HepG2 (cell line): ENCODE measurements around the gene MAPK6. TPM values are rescaled to one million over a fixed set of nuclear protein-coding genes. Genes with fewer than 3 reads are reported as not detected.

Source experiments
- ATAC-seq: fragments of 200-7000 bp; cut with Tn5 transposase; 3 replicates; pipeline ENCODE4 v1.9.1; 2020; ENCODE audit warnings: mild to moderate bottlenecking, moderate library complexity
- BruUV-seq: library from RNA; stranded (reverse); fragments of 400-500 nt; replicated peaks from 2 replicates; lab custom pipeline; 2021; lab: Mats Ljungman, UMichigan
- CTCF ChIA-PET: fragments of 300-600 bp; formaldehyde crosslinking; extraction: SDS; loops from one replicate; lab custom pipeline; 2021; ENCODE audit warnings: low total read pairs, inconsistent platforms, low intra/inter-chr PET ratio; lab: Yijun Ruan, JAX
- POLR2A ChIA-PET: fragments of 350-600 bp; sonication (Branson Sonifier 250); formaldehyde crosslinking; loops from one replicate; lab custom pipeline; 2020; ENCODE audit warnings: antibody characterized with exemption, inconsistent platforms; lab: Yijun Ruan, JAX
- DNase-seq: peaks from one replicate; pipeline ENCODE4 v3.0.0-alpha.2; 2015; ENCODE audit warnings: low spot score
- FAIRE-seq: peaks from 3 replicates; lab custom pipeline; 2011; peaks lifted over from hg19 to GRCh38; lab: Jason Lieb, UNC
- H2AFZ ChIP-seq: one replicate; pipeline ENCODE4 v1.6.1; 2011; ENCODE audit warnings: low read length, inconsistent platforms
- H3K27ac ChIP-seq: fragments of 300-600 bp; 3 replicates; pipeline ENCODE4 v1.8.0; 2011; ENCODE audit warnings: mixed run types, mild to moderate bottlenecking, mixed read lengths, low read length, inconsistent platforms; ENCODE audit not compliant: insufficient read depth; ENCODE audit errors: extremely low read length
- H3K27me3 ChIP-seq, 2 experiments: fragments of 200-600 bp in 1 of 2; 2 replicates in 1 of 2; 3 replicates in 1 of 2; pipeline versions ENCODE4 v1.6.0 to v1.8.0; 2011; ENCODE audit warnings: low read length in 2 of 2, mild to moderate bottlenecking in 2 of 2, moderate library complexity in 2 of 2, inconsistent platforms in 1 of 2; ENCODE audit not compliant: insufficient read depth in 2 of 2, control insufficient read depth in 1 of 2
- H3K36me3 ChIP-seq, 2 experiments: fragments of 200-600 bp in 1 of 2; replicated peaks in 1 of 2; 2 replicates in 1 of 2; 3 replicates in 1 of 2; pipeline versions ENCODE4 v1.5.1 to v1.8.0; 2011; ENCODE audit warnings: low read length in 2 of 2, inconsistent platforms in 1 of 2; ENCODE audit not compliant: insufficient read depth in 2 of 2, control insufficient read depth in 1 of 2
- H3K4me1 ChIP-seq: 2 replicates; pipeline ENCODE4 v1.5.1; 2012; ENCODE audit warnings: low read length, inconsistent platforms; ENCODE audit not compliant: insufficient read depth
- H3K4me2 ChIP-seq: 2 replicates; pipeline ENCODE4 v1.6.0; 2011; ENCODE audit warnings: low read depth, low read length, inconsistent platforms
- H3K4me3 ChIP-seq, 3 experiments: fragments of 200-600 bp in 1 of 3; sonication (generic), shearing (Covaris generic) in 1 of 3; replicated peaks in 1 of 3; 2 replicates each; pipeline ENCODE4 v1.5.1; 2011 to 2016; ENCODE audit warnings: low read length in 3 of 3, inconsistent platforms in 2 of 3, low read depth in 2 of 3, mild to moderate bottlenecking in 2 of 3, control low read depth in 1 of 3, mixed read lengths in 1 of 3; ENCODE audit not compliant: insufficient read depth in 1 of 3
- H3K79me2 ChIP-seq: one replicate; pipeline ENCODE4 v1.6.1; 2011; ENCODE audit warnings: low read length, inconsistent platforms; ENCODE audit not compliant: insufficient read depth
- H3K9ac ChIP-seq: 2 replicates; pipeline ENCODE4 v1.6.0; 2011; ENCODE audit warnings: mild to moderate bottlenecking, low read depth, low read length, inconsistent platforms; ENCODE audit not compliant: insufficient read depth
- H3K9me3 ChIP-seq: 2 replicates; pipeline ENCODE4 v1.5.1; 2012; ENCODE audit warnings: mild to moderate bottlenecking, low read length
- H4K20me1 ChIP-seq: 2 replicates; pipeline ENCODE4 v1.6.0; 2011; ENCODE audit warnings: inconsistent platforms, mild to moderate bottlenecking, low read length, moderate library complexity; ENCODE audit not compliant: insufficient read depth
- JDP2 ChIP-seq: sonication (generic); formaldehyde crosslinking; IDR thresholded peaks from 2 replicates; pipeline ENCODE4 v1.8.1; 2022; ENCODE audit warnings: missing genetic modification reagents, borderline replicate concordance
- KAT2B ChIP-seq: fragments of 150-350 bp; IDR thresholded peaks from 2 replicates; pipeline ENCODE4 v1.6.1; 2014; ENCODE audit warnings: low read depth, low read length, borderline replicate concordance
- NFRKB ChIP-seq: fragments of 450-650 bp; IDR thresholded peaks from 2 replicates; pipeline ENCODE4 v1.6.1; 2017
- PAF1 ChIP-seq: IDR thresholded peaks from 2 replicates; pipeline ENCODE4 v1.6.1; 2016; ENCODE audit warnings: missing genetic modification reagents, missing compliant biosample characterization
- ZNF580 ChIP-seq: IDR thresholded peaks from 2 replicates; pipeline ENCODE4 v1.6.1; 2016; ENCODE audit warnings: low read depth, borderline replicate concordance
- ZNF83 ChIP-seq: sonication (generic); formaldehyde crosslinking; IDR thresholded peaks from 2 replicates; pipeline ENCODE4 v1.4.0; 2020; ENCODE audit warnings: missing genetic modification reagents, mild to moderate bottlenecking, borderline replicate concordance
- ZZZ3 ChIP-seq: sonication (generic); formaldehyde crosslinking; IDR thresholded peaks from 2 replicates; pipeline ENCODE4 v1.4.0; 2020; ENCODE audit warnings: missing genetic modification reagents, mild to moderate bottlenecking, borderline replicate concordance
- WGBS: methylation state at CpG from one replicate; pipeline ENCODE4 v1.1.6; 2017; ENCODE audit warnings: low lambda C conversion rate; 5-methylcytosine and 5-hydroxymethylcytosine counted together
- in situ Hi-C: cut with HindIII; loops from 2 replicates; pipeline ENCODE4 v1.10.0; 2017; ENCODE audit warnings: low pct_unique_long_range_greater_than_20kb; ENCODE audit not compliant: extremely low pct_ligation_motif_present
- intact Hi-C: fragments of 100-400 bp; cut with micrococcal nuclease; formaldehyde crosslinking; loops from one replicate; pipeline ENCODE4 v1.10.0; 2022; ENCODE audit not compliant: unreplicated experiment
- polyA plus RNA-seq, 8 experiments: library from polyadenylated mRNA; depleted of rRNA in 3 of 8; stranded (reverse) in 7 of 8; unstranded in 1 of 8; fragments of >200 nt; fragmentation: Illumina TruSeq in 4 of 8; extraction: Trizol in 4 of 8; gene quantifications; 2 replicates each; pipeline versions ENCODE4 v1.2.1 to v1.2.3, GENCODE V29; 2011 to 2016; ENCODE audit warnings: low read depth in 4 of 8, missing spikeins in 1 of 8, mixed read lengths in 1 of 8; ENCODE audit not compliant: insufficient read depth in 1 of 8
- total RNA-seq, 5 experiments: library from RNA; depleted of rRNA; stranded (reverse); fragments of >200 nt; fragmentation: Illumina TruSeq; extraction: Trizol; gene quantifications; 2 replicates each; pipeline ENCODE4 v1.2.3, GENCODE V29; 2016; ENCODE audit warnings: low read depth in 1 of 5
- TF ChIP-seq, protein P1 (sequence below): sonication (generic); formaldehyde crosslinking; IDR thresholded peaks from 2 replicates; pipeline ENCODE4 v1.4.0; 2020; ENCODE audit warnings: missing genetic modification reagents, borderline replicate concordance

Gene MAPK6
- total and polyA plus RNA-seq, 2 of the 13 experiments (the other 11 are each of a cell fraction or from before 2014, with no cell fraction given): 89.5 to 99.7 TPM

GRCh38 chr15:52067545-52067926 is 48.5 kb downstream of the MAPK6 start (continued):
- TF ChIP-seq, protein P1, sequence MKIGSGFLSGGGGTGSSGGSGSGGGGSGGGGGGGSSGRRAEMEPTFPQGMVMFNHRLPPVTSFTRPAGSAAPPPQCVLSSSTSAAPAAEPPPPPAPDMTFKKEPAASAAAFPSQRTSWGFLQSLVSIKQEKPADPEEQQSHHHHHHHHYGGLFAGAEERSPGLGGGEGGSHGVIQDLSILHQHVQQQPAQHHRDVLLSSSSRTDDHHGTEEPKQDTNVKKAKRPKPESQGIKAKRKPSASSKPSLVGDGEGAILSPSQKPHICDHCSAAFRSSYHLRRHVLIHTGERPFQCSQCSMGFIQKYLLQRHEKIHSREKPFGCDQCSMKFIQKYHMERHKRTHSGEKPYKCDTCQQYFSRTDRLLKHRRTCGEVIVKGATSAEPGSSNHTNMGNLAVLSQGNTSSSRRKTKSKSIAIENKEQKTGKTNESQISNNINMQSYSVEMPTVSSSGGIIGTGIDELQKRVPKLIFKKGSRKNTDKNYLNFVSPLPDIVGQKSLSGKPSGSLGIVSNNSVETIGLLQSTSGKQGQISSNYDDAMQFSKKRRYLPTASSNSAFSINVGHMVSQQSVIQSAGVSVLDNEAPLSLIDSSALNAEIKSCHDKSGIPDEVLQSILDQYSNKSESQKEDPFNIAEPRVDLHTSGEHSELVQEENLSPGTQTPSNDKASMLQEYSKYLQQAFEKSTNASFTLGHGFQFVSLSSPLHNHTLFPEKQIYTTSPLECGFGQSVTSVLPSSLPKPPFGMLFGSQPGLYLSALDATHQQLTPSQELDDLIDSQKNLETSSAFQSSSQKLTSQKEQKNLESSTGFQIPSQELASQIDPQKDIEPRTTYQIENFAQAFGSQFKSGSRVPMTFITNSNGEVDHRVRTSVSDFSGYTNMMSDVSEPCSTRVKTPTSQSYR (CRISPR knock-in tag): no peak
- no peak for TF ChIP-seq ZZZ3 (CRISPR knock-in tag)

- H3K4me2 ChIP-seq: no peak overlapping the region
- CTCF ChIA-PET: no interaction called here
These were observed 49.1 kb downstream of the MAPK6 start for GRCh38 chr15:52068004-52068615.

More at GRCh38 chr15:52068004-52068615, 49.1 kb downstream of the MAPK6 start:
- POLR2A ChIA-PET: interaction anchor here (1.5 to 2.2 kb wide), 2 partner anchors 9 to 96 kb away, joined by 5 to 8 read pairs; partner anchors contain the start of gene LEO1
- ATAC-seq (no peak), DNase-seq (no peak), FAIRE-seq (no peak)
- Histone ChIP-seq H3K27me3 (no peaks in the 10 kb centered on the region), H3K36me3 (peaks cover 0 to 9% of the 10 kb centered on the region in 2 experiments; a peak in 4 of 5 replicates), H3K4me1 (peaks cover 61% of the 10 kb centered on the region), H3K4me3 (no peak overlapping the region), H2AFZ (no peak overlapping the region), H3K27ac (no peak overlapping the region), H3K9ac (no peak overlapping the region), H4K20me1 (no peaks in the 10 kb centered on the region), H3K9me3 (no peaks in the 10 kb centered on the region), H3K79me2 (no peaks in the 10 kb centered on the region)
- intact Hi-C loops: no loop called here
- in situ Hi-C loops: no loop called here
- TF ChIP-seq NFRKB: no peak
- no peak for TF ChIP-seq KAT2B
- TF ChIP-seq ZNF83 (CRISPR knock-in tag): no peak
- TF ChIP-seq JDP2 (CRISPR knock-in tag): no peak
- TF ChIP-seq ZNF580: no peak
- TF ChIP-seq PAF1 (CRISPR knock-in tag): peak; percentile 5; the same call in 1 of the 2 replicates
- BruUV-seq: no TSS peak
- WGBS: 84% methylated on average over 2 of the region's 2 CpGs
